GM18907 (cell line): ENCODE measurements around the gene RFC1.
"Not testable (repeated sequence)": the region's sequence is repeated elsewhere in the genome, so short reads cannot be mapped to it uniquely, and the experiment has no call there.

Source experiments
- ATAC-seq: cut with Tn5 transposase; IDR thresholded peaks from one replicate; pipeline ENCODE4 v1.9.1; 2021; ENCODE audit warnings: mild to moderate bottlenecking, moderate library complexity; ENCODE audit not compliant: unreplicated experiment

The RFC1 gene

DNA sequence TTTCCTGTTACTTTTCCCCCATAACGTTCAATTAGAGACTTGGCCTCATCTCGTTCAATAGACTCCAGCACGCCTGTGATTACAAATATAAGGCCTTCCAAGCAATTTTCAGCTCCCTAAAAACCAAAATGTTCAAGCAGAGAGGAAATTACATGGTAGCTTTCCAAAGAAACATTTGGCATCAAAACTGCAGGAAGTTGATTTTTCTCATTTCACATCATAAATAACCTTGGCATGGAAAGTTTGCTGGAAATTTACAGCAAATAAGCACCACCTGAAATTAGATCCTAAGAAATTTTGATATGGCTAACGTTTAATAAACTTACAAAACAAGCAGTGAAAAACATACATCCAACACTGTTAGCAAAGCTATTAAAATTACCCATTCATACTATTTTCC, 53.3 kb downstream of the RFC1 start:
- ATAC-seq: no peak

- no peak for ATAC-seq
Observed at GRCh38 chr4:39308611-39309010, 57.6 kb downstream of the RFC1 start.

- no peak for ATAC-seq
Observed at GRCh38 chr4:39305912-39306677, 60.1 kb downstream of the RFC1 start.

DNA sequence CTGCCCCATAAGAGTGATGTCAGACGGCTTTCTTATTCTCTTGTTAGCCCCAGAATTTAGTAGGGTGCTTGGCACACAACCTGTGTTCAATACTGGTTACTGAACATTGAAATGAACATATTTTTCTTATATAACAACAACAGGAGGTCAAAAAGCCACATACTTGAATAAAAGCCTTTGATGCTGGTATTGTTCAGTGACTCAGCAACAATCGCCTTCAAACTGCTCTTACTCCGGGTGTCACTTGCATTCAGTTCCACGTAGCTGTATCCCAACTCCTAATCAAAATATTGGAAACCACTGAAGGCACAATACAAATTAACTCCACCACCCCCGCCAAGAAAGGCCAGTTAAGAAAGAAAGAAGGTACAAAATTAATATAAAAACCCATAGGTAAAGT, 61.5 kb downstream of the RFC1 start:
- ATAC-seq: no peak

DNA sequence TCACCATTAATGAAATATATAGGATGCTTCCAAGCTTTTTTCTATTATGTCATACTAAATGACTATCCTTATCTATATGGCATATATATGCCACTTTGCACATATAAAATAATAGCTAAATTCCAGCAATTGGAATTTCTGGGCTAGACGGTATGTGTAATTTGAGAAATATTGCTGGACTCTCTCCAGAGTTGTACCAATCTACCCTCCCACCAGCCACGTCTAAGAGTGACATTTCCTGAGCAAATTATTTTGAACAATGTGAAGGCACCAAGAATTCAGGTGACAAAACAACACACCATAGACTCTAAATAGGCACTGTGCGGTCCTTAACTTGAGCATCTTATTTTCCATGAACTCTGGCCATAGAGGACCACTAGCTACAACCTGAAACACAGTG, 62.3 kb downstream of the RFC1 start:
- ATAC-seq: no peak

DNA sequence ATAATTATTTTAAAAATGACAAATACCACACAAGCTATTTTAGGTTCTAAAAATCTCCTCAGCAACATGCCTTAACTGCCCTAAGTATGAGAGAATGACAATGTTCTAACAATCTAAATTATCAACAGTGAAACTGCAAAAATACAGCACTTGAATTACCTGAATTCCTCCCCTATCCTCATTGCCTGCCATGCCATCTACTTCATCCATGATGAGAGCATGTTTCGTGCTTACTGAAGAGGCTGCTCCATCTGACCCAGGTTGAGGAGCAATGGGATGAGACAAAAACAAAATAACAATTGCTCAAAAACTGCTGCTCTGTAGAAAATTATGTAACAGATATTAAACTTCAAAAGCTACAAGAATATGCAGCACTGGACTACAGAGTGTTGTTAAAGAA, 63.3 kb downstream of the RFC1 start:
- ATAC-seq: no peak

- no peak for ATAC-seq
Observed at GRCh38 chr4:39295784-39296183, 70.4 kb downstream of the RFC1 start.

GRCh38 chr4:39292433-39292832, 73.7 kb downstream of the RFC1 start:
- ATAC-seq: not testable (repeated sequence)

GRCh38 chr4:39291686-39292085, 74.5 kb downstream of the RFC1 start:
- ATAC-seq: no peak

DNA sequence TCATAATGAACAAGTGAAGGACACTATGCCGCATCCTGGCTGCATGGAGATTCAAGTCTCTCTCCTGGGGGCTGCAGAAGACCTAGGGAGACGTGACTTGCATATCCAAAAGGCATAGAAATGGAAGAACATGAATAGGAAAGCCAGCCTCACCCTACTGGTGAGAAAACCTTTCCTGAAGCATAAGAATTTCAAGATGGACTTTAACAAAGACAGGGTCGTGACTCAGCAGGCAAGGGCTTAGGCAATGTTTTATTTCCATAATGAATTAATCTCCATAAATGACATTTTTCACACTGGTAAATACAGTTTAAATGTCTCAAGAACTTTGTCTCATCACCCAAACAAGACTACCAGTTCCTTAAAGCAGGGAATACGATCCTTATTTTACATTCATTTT, 78.9 kb downstream of the RFC1 start:
- ATAC-seq: no peak

GRCh38 chr4:39286263-39286662, 79.9 kb downstream of the RFC1 start:
- ATAC-seq: no peak

DNA sequence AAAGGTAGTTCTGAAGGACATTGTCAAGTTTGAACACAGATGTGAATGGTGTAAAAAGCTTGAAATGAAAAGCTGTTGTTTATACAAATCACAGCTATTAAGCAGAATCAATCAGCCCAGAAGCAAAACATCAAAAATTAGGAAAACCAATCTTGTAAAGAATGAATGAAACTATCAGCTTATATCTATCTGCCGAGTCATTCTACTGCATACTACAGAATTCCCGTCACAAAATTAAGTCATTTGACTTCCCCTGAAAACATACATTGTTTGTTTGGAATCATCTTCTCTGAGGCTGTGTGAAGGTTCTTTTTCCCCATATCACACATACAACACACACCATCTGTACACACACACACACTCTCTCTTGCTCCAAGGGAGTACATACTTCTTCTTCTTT, 80.3 kb downstream of the RFC1 start:
- no peak for ATAC-seq

GRCh38 chr4:39285111-39285795, 80.9 kb downstream of the RFC1 start:
- ATAC-seq: no peak

DNA sequence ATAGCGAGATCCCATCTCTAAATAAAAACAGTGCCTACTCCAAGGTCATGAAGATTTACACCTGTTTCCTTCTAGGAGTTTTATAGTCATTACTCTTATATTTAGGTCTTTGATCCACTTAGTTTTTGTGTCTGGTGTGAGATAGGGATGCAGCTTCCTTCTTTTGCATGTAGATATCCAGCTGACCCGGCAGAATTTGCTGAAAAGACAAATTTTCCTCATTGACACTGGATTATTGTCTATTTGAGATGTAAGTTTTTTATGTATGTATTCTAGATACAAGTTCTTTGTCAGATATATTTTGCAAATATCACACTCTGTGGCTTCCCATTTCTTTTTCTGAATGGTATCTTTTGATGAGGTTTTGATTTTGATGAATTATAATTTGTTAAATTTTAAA, 85.4 kb downstream of the RFC1 start:
- no peak for ATAC-seq

DNA sequence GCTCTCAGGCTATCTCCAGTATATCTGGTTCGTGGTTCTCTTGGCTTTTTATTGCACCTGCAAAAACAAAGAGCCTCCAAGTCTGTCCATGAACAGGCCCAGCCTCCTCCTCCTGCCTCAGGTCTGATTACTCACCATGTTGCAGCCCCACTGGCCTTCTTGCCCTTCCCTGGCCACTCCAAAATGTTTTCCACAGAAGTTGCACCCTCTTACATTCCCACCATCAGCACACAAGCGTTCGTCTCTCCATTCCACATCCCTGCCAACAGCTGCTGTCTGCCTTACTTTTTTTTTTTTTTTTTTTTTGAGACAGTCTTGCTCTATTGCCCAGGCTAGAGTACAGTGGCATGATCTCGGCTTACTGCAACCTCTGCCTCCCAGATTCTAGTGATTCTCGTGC, 86.7 kb downstream of the RFC1 start:
- no peak for ATAC-seq

- ATAC-seq: no peak
Observed at GRCh38 chr4:39278476-39278875, 87.7 kb downstream of the RFC1 start.

- not testable (repeated sequence) for ATAC-seq
Observed at GRCh38 chr4:39277661-39278060, 88.5 kb downstream of the RFC1 start.

- no peak for ATAC-seq
Observed at GRCh38 chr4:39274503-39274902, 91.7 kb downstream of the RFC1 start.

DNA sequence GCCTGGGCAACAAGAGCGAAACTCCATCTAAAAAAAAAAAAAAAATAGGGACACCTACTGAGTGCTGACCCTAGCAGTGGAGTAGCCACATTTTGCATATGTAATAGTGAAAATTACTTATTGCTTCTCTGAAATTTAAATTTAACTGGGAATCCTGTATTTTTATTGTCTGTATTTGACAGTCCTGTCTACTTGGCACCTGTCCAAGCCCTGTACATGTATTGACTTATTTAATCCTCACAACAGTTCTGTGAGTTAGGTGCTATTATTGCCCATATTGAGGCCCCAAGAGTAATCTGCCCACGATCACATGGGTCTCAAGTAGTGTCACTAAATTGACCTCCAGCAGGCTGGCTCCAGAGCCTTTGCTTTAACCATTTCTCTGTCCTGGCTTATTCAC, 102.3 kb downstream of the RFC1 start:
- no peak for ATAC-seq

GRCh38 chr4:39259571-39260330, 106.4 kb downstream of the RFC1 start:
- no peak for ATAC-seq

DNA sequence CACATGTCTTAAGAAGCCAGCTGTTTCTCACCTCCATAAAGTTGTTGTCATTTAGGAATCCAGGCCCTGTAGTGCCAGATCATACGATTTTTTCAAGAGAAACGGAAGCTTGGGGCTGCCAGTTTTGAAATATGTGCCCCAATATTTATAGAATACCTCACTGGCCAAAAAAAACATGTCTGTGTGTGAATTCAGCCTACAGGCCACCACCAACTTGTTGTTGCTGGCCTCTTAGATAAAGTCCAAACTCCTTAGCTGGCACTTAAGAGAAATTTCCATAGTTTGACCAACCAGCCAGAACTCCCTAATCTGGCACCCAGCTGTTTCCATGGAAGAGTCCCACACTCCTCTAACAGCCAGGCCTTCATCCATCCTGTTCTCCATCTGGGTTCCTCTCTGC, 109.7 kb downstream of the RFC1 start:
- no peak for ATAC-seq

DNA sequence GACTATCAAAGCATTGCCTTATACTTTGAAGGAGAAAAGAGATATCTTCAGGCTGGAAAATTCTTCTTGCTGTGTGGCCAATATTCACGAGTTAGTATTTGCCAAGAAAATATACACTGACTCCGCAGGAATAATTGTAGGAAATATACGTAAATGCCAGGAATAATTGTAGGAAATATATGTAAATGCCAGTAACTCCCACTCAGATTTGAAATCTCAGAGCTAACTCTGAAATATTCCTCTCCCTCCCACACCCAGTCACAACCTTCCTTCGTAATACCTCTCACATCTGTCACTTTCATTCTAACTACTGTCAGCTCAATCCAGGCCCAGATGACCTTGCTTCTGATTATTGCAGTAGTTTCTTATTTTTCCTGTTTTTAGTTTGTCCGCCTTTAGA, 110.3 kb downstream of the RFC1 start:
- ATAC-seq: no peak
